Embryonic facial prominence (tissue), 1 donor: ENCODE measurements around the gene THEMIS.
"Not testable (repeated sequence)": the region's sequence is repeated elsewhere in the genome, so short reads cannot be mapped to it uniquely, and the experiment has no call there.

ENCODE experiments used
- DNase-seq: peaks from one replicate; pipeline ENCODE4 v3.0.0-alpha.2; 2016; ENCODE audit errors: extremely low spot score

THEMIS gene

DNA sequence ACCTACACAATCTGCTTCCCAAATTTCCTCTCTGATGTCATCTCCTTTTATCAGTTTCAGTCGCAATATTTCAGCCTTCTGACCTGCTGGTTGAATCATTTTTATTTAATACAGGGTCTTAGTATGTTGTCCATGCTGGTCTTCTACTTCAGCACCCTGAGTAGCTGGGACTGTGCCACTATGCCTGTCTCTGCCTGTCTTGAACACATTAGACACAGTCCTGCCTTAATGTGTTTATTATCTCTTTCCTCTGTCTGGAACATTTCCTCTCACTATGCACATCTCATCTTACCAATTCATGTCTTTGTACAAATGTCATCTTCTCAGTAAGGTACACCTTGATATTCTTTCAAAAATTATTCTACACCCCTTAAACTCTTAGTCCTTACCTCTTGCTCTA is 106.5 kb downstream of the THEMIS start:
- no peak for DNase-seq

DNA sequence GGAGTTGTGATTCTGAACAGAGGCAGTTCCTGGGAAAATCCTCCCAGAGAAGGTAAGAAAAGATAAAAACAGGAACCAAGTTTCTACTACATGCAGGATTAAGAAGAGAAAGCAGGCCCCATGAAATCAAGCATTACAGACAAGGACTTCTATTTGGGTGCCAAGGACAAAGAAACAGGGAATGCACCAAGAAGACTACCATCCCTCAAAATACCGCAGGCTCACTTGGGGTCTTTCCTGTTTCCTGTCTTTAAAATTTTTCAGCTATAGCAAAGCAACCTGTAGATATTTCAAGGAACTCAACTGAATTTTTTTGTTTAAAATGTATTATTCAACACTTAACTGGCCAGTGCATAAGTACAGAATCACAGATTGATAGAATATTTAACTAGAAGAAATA is 107.5 kb downstream of the THEMIS start:
- no peak for DNase-seq

DNA sequence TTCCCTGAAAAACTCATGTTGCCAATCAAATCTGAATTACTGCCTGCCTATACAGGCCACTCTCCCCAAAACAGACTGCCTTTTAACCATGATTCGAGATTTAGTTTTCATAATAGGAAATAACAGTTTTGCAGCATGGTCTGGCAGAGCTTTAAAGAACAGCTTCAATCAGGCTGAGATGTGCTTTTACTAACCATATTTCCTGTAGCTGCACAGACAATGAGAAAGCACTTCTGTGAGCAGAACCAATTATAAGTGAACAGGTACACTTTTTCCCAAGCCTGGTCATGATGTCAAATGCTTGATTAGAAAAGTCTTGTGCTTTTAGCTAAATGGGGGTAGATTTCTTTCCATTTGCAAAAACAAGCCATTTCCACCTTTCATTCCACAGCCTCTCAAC is 108.2 kb downstream of the THEMIS start:
- DNase-seq, result no peak

DNA sequence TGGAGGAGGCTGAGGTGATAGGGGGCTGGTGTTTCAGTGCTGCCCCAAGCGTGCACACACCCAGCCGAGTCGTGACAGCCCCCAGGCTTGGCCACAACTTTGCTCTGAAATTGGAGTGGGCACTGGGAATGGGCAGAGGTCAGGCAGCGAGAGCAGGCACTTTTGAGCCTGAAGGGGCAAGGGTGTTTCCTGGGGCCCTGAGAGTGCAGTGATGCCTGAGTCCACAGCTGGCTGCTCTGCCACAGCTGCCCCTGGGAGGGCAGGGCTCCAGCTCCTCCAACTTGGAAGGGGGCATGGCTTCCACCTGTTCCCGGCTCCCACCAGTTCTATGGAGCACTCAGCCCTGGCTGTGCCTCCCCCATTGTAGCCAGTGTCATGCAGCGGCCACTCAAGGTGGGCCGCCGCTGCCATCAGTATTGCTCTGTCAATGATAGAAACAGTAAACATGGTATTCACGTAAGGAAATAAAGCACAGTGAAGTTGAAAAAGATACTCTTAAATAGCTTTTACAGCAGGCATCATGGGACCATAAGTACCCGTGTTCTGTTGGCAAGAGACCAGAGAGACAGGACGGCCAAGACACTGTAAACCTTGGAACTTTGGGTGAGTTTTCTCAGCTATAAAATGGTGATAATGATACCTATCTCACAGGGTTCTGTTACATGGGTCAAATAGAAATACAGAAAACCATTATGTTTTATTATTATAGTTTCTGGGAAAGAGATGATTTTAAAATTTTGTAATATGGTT is 108.9 kb downstream of the THEMIS start:
- DNase-seq, result no peak

DNA sequence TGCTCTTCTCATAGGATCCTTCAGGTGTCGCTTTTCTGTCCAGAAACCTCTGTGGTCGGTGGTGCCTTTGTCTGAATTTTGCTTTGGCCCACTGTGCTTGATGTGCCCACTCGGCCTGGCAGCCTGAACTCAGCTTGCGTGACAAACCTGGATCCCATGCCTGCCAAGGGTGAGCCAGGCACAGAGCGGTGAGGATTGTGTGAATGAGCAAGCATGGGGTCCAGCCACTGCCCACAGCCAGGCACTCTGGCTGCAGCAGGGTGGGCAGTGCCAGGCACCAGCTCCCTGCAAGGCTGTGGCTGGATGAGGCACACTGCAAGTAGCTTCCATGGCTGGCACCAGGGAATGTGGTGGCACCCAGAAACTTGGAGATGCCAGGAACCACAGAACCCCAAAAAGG is 110.3 kb downstream of the THEMIS start:
- no peak for DNase-seq

DNA sequence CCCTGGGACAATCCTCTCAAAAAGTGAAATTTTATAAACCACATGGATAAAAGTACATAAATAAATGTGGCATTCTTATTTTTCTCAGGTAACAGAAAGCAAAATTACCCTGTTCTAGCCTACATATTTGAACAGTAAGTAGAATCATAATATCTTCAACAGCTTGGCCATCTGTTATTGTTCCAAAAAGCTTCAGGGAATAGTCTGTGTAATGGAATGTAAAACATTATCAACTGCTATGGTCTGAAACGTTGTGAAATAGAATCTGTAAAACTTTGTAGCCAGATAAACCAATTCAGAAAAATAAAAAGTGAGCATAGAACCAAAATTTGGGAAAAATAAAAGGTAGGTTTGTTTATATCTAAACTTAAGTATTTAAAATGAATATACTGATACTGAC is 114.7 kb downstream of the THEMIS start:
- DNase-seq, result no peak

DNA sequence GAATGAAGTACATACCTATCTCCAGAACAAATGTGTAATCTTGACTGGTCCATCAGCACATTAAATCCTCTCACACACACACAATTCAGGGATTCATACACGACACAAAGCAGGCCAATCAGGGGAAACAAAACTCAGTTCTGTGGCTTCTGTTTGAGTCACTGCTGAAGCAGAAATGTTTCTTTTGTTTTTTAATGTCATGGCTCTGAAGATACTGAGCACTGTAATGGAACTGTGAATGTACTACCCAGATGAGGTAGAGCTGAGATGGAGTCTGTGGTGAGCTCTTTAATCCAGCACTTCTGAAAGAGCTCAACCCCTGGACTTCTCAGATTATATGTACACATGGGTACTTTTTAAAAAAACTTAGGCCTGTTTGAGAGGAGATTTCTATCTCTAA is 116.4 kb downstream of the THEMIS start:
- DNase-seq, result no peak

DNA sequence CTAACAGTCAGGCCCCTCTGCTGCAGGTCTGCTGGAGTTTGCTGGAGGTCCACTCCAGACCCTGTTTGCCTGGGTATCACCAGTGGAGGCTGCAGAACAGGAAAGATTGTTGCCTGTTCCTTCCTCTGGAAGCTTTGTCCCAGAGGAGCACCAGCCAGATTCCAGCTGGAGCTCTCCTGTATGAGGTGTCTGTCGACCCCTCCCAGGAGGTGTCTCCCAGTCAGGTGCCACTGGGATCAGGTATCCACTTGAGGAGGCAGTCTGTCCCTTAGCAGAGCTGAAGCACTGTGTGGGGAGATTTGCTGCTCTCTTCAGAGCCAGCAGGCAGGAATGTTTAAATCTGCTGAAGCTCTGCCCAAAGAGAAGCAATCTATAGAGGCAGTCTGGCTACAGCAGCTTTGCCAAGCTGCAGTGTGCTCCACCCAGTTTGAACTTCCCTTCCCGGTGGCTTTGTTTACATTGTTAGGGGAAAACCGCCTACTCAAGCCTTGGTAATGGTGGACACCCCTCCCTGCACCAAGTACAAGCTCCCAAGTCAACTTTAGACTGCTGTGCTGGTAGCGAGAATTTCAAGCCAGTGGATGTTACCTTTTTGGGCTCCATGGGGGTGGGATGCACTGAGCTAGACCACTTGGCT is 119.1 kb downstream of the THEMIS start:
- not testable (repeated sequence) for DNase-seq

DNA sequence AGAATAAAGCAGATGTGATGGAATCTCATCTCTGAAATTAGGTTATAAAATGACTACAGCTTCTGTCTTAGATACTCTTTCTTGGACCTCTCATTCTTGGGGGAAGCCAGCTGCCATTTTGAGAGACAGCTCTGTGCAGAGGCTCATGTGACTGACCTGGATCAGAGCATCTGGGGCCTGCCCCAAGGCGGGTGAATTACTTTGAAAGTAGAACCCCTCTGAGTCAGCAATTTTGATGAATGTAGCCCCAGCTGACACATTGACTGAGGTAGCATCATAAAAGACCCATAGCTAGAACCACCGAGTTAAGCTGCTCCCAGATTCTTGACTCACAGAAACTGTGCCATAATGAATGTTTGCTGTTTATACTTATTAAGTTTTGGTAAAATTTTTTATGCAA is 124.5 kb downstream of the THEMIS start:
- DNase-seq, result no peak

DNA sequence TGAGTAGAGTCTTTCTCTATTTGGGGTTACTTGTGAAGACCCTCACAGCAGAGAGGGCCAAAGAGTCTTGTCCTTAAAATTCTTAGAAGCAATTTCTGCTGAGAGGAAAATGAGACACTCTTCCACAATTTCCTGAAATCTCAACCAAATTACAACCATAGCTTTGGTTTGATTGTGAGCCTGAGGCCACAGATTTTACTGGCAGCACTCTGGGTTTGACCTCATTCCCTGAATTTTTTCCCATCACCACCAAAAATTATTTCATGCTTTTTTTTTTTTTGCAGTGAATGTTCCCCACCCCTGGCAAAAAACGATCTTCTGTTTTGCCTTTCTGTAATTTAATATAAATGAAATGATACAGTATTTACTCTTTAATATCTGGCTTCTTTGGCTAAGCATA is 125.5 kb downstream of the THEMIS start:
- DNase-seq, result no peak

DNA sequence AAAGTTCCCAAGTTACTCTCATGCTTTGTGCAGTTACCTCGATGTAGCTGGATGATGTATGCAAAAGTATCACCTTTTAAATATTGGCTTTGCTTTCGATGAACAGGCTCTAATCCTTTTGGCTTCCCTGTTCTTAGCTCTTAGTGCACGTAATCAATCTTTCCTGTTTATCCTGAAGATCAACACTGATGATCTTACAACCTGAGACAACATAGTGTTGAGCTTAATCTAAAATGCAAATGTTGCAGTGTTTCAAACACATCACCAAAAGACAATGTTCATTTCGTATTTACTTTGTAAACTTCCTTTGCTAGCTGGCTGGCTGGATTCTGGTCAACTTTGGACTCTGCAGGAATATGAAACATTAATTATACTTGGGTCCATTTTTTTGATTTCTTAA is 132.1 kb downstream of the THEMIS start:
- no peak for DNase-seq

DNA sequence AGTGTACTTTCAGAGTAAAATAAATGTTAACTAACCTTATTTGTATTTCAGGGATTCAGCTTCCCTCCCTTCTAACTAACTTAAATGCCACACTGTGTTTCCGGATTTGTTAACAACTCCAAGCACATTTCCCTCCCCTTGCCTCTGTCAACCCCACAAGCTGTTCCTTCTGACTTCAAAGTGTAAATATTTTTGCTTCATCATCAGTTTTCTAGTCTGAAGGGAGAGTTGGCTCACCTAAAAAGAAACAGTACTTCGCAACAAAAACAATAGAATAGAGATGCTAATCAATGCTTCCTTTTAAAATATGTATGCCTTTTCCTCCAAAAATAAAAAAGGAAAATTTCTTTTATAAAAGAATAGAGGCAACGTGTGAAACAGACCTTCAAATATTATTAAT is 132.6 kb downstream of the THEMIS start:
- no peak for DNase-seq

DNA sequence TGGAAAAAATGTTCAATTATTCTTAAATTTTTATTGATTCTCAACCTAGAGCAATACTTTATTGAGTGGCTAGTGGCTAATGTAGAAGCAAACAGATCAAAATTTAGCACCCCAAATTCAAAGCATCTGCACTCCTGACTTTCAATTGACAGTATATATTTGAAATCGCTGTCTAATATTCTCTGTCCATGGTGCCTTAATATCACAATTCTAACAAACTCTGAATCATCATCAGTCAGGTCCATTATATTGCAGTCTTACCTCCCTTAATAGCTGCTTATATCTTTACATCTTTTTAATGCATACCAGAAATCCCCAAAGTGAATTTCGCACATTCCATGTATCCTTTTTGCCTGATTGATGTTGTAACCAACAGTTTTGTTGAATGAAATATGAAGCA is 134.9 kb downstream of the THEMIS start:
- no peak for DNase-seq

DNA sequence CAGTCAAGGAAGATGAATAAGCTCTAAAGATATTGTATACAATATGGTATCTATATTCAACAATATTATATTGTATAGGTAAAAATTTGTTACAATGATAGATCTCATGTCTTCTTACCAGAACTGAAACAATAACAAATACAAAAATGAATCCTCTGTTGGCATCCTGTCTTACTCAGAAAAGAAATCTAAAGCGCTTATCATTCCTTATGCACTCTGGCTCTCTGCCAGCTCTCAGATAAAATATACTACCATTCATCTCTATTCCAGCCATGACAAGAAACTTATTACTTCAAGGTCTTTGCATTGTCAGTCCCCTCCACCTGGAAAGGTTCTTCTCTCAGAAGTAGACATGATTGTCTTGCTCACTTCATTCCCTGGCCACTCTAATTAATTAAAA is 138.6 kb downstream of the THEMIS start:
- no peak for DNase-seq

DNA sequence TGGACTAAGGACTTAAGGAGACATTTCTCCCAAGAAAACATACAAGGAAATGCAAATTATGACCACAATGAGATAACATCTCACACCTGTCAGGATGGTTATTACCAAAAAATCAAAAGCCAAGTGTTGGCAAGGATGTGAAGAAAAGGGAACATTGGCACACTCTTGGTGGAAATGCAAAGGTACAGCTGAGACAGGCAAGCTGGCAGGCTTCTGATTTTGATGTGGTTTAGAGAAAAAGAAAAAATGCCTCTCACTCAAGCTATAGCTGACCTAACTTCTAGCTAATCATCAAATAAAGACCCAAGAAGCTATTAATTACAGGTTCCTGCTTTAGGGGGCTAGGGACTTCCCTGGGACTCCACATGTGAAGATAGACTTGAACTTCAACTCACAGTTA is 139.8 kb downstream of the THEMIS start:
- DNase-seq, result no peak

DNA sequence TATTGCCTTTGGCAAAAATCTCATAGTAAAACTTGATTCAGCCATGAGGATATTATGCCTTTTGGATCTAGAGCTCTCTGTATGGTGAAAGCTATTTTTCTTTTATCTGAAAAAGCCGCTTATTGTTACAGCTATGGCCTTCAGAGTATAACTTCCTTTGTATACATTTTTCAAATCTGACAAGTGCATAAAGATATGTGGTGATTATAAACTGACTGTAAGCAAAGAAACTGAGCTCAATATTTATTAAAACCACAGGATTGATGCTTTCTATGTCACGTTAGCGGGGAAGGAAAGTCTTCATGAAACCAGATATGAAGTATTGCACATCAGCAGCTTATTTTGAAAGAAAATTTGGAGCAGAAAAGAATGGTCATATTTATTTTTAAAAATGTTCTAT is 151.8 kb downstream of the THEMIS start:
- no peak for DNase-seq

DNA sequence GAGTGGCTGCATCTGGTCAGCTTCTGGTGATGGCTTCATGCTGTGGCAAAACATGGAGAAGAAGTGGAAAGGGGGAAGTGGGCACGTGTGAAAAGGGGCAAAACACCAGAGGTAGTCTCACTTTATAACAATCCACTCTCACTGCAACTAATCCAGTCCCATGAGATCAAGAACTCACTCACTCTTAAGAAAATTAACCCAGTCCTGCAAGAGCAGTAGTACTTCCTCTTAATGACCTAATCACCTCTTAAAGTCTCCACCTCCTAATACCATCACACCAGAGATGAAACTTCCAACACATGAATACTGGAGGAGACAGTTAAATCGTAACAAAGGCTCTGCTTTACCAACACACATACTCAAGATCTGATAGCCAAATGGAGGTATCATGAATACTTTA is 152.6 kb downstream of the THEMIS start:
- DNase-seq, result no peak

DNA sequence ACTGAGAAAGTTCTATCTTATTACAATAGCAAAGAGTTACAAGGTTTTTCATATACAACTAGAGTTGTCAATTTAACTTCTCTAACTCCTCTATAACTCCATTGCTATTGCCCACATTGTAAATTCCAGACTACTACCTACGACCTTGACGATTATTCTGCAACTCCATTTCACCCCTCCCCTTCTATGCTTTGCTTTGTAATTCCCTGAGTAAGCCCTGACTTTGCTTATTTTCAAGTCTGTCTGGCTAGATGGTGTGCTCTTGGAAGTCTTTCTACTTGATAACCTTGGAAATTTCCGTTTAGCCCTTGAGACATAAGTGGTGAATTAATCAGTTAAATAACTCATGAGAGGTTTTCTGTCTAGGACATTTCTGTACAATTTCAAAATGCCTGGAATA is 162.4 kb downstream of the THEMIS start:
- DNase-seq, result no peak

DNA sequence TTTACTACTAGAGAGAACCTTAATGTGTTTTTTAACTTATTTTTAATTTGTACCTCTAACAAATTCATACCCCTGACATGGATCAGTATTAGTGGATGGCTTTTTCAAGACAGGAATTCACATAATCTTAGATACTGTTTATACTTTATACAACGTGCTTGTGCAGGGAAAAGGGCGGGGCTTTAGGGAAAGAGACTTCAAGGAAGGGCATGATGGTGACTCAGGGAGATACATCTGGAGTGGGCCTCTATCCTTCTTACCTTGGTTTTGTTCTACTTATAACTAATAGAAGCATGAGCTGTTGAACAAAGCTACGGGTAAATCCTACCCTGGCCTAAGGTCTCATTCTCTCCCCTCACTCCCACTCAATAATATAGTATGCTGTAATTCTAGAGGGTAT is 163.1 kb downstream of the THEMIS start:
- DNase-seq, result no peak

DNA sequence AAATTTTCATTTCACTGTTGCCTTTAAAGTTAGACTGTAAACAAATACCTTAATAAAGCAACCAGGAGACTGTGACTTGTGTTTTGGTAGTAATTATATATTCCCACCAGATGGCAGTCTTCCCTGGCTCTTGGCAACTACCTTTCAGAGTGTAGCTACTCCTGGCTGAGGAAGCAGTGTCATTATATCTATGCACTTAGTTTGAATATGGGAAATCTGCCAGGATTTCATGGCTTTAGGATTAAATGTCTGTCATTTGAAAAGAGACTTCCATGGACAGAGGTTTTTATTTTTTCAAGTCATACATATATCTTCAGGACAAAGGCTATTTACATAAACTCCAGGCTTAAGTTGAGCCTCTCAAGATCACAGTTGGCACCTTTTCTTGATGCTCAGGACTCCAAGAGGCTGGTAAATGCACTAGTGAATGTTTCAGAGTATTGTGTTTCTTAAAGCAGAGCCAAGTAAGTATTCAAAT is 163.8 kb downstream of the THEMIS start:
- peak; percentile 59 for DNase-seq

DNA sequence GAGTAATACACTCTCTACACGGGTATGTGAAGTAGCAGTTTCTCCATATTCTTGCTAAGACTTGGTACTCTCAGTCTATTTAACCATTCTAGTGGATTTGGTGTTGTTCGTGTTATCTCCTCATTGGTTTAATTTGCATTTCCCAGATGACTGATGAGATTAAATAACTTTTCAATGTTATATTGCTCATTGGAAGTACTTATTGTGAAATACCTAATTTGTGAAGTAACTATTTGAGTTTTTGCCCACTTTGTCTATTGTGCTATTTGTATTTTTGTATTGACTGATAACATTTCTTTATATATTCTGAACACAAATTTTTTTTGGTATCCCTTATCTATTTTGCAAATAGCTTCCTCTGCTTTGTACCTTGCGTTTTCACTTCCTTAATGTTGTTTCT is 167.9 kb downstream of the THEMIS start:
- DNase-seq, result no peak

DNA sequence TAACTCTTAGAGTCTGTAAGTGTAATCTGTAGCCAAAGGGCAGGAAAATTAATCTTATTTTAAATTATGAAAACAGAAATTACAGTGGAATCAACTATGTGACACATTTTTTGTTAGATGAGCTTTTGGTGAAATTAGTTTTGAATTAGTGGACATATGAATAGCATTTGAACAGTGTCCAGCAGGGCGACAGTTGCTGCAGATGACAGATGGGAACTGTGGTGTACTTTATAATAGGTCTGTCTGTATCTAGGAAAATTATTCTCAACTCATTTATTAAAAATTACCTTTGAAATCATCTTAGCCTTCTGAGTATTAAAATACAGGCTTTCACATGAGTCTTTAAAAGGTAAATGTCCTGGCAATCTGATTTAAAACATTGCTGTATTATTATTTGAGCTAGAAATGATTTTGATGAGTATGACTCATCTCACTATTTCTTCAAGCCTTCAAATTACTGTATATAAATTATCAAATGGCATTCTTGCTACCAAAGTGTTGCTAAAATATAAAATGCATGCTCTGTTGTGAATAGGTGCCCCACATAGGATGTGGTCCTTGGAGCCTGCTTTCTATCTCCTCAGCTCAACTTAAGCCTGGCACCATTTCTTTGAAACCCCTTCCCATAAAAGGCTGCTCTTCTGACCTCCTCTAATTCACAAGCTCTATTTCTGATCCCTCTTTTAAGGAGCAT is 173.5 kb downstream of the THEMIS start:
- DNase-seq, result no peak

DNA sequence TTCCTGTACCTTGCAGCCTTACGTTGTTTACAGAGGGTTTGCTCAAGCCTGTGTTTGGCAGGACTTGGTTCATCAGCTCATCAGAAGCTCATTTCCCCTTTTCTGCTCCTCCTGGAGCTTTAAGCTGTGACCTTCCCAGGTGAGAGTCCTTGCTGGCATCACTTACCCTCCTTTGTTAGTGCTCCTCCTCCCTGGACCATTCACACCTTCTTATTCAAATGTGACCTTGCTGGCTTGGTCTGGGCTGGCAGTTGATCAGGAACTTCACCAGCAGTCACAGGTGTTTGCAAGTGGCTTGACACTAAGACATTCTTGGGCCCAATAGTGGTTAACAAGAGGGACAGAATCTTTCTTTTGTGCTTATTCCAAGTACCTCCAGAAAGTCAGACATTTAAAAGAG is 175.0 kb downstream of the THEMIS start:
- no peak for DNase-seq
